IMR-90 (cell line): ENCODE results near the gene RNF151. TPM values are rescaled to one million over a fixed set of nuclear protein-coding genes. Genes with fewer than 3 reads are reported as not detected.
A peak's percentile ranks its signal among the peaks of the same experiment; 100 is the strongest.

Experiments
- ATAC-seq: fragments of 200-7000 bp; cut with Tn5 transposase; 2 replicates; pipeline ENCODE4 v1.9.1; 2020; ENCODE audit warnings: low read depth, mild to moderate bottlenecking, moderate library complexity
- BruUV-seq: library from RNA; stranded (reverse); fragments of 400-500 nt; replicated peaks from 2 replicates; lab custom pipeline; 2021; lab: Mats Ljungman, UMichigan
- CTCF ChIA-PET: fragments of 300-600 bp; formaldehyde crosslinking; extraction: SDS; loops from one replicate; lab custom pipeline; 2021; ENCODE audit warnings: antibody characterized with exemption; lab: Yijun Ruan, JAX
- POLR2A ChIA-PET: fragments of 300-600 bp; sonication (Branson Sonifier 250); formaldehyde crosslinking; loops from one replicate; lab custom pipeline; 2022; ENCODE audit warnings: antibody characterized with exemption; ENCODE audit not compliant: unreplicated experiment; lab: Charles Lee
- DNase-seq: peaks from one replicate; pipeline ENCODE4 v3.0.0; 2013
- H2AFZ ChIP-seq: replicated peaks from 2 replicates; pipeline ENCODE3; 2013; ENCODE audit warnings: low read length, mild to moderate bottlenecking; ENCODE audit not compliant: poor library complexity
- H2AK5ac ChIP-seq: 2 replicates; pipeline ENCODE4 v1.6.1; 2013; ENCODE audit warnings: low read depth, low read length, inconsistent platforms
- H2AK9ac ChIP-seq: replicated peaks from 2 replicates; pipeline ENCODE3; 2013; ENCODE audit warnings: mild to moderate bottlenecking, low read depth, low read length, moderate library complexity; ENCODE audit not compliant: poor library complexity
- H2BK120ac ChIP-seq: 2 replicates; pipeline ENCODE4 v1.6.1; 2013; ENCODE audit warnings: low read depth, low read length, inconsistent platforms
- H2BK15ac ChIP-seq: 3 replicates; pipeline ENCODE4 v1.6.1; 2013; ENCODE audit warnings: low read depth, low read length, inconsistent platforms
- H2BK20ac ChIP-seq: 2 replicates; pipeline ENCODE4 v1.6.1; 2013; ENCODE audit warnings: low read depth, mild to moderate bottlenecking, inconsistent platforms, low read length, moderate library complexity
- H2BK5ac ChIP-seq: 2 replicates; pipeline ENCODE4 v1.6.1; 2013; ENCODE audit warnings: mild to moderate bottlenecking, low read depth, low read length, inconsistent platforms; ENCODE audit not compliant: poor library complexity, severe bottlenecking
- H3K14ac ChIP-seq: replicated peaks from 2 replicates; pipeline ENCODE4 v1.6.1; 2013; ENCODE audit warnings: low read depth, low read length, inconsistent platforms
- H3K18ac ChIP-seq: 2 replicates; pipeline ENCODE4 v1.6.1; 2013; ENCODE audit warnings: low read depth, low read length, control low read depth
- H3K23ac ChIP-seq: 2 replicates; pipeline ENCODE4 v1.6.1; 2013; ENCODE audit warnings: low read depth, low read length, inconsistent platforms
- H3K27ac ChIP-seq: 2 replicates; pipeline ENCODE4 v1.5.1; 2013; ENCODE audit warnings: mild to moderate bottlenecking, control low read depth, low read length; ENCODE audit not compliant: insufficient read depth
- H3K27me3 ChIP-seq: 2 replicates; pipeline ENCODE4 v1.6.1; 2013; ENCODE audit warnings: low read length; ENCODE audit not compliant: control insufficient read depth, insufficient read depth
- H3K36me3 ChIP-seq: 2 replicates; pipeline ENCODE4 v1.6.1; 2013; ENCODE audit warnings: low read length, mixed read lengths; ENCODE audit not compliant: control insufficient read depth, insufficient read depth
- H3K4ac ChIP-seq: 2 replicates; pipeline ENCODE4 v1.6.1; 2013; ENCODE audit warnings: low read depth, low read length, inconsistent platforms
- H3K4me1 ChIP-seq: 2 replicates; pipeline ENCODE4 v1.6.1; 2013; ENCODE audit warnings: low read length, mixed read lengths; ENCODE audit not compliant: control insufficient read depth, insufficient read depth
- H3K4me2 ChIP-seq: 2 replicates; pipeline ENCODE4 v1.6.1; 2013; ENCODE audit warnings: low read depth, mild to moderate bottlenecking, control low read depth, low read length, moderate library complexity
- H3K4me3 ChIP-seq: 2 replicates; pipeline ENCODE4 v1.5.1; 2013; ENCODE audit warnings: low read depth, mild to moderate bottlenecking, control low read depth, low read length, moderate library complexity; ENCODE audit not compliant: insufficient read depth
- H3K56ac ChIP-seq: 2 replicates; pipeline ENCODE4 v1.6.1; 2013; ENCODE audit warnings: low read length, inconsistent platforms; ENCODE audit not compliant: insufficient read depth; ENCODE audit errors: extremely low read depth
- H3K79me1 ChIP-seq, 2 experiments: 2 replicates each; pipeline ENCODE4 v1.6.1; 2013; ENCODE audit warnings: low read length in 2 of 2, inconsistent platforms in 1 of 2, low read depth in 1 of 2
- H3K9ac ChIP-seq: 2 replicates; pipeline ENCODE4 v1.6.1; 2013; ENCODE audit warnings: low read depth, low read length, control low read depth
- H3K9me1 ChIP-seq: 2 replicates; pipeline ENCODE4 v1.6.1; 2013; ENCODE audit warnings: low read length, inconsistent platforms; ENCODE audit not compliant: insufficient read depth
- H3K9me3 ChIP-seq: 2 replicates; pipeline ENCODE4 v1.6.1; 2013; ENCODE audit warnings: low read length; ENCODE audit not compliant: control insufficient read depth, insufficient read depth
- H4K20me1 ChIP-seq: 2 replicates; pipeline ENCODE4 v1.6.1; 2013; ENCODE audit warnings: low read length, inconsistent platforms; ENCODE audit not compliant: insufficient read depth
- H4K5ac ChIP-seq: 2 replicates; pipeline ENCODE4 v1.6.1; 2013; ENCODE audit warnings: mild to moderate bottlenecking, low read depth, low read length, control low read depth
- H4K8ac ChIP-seq, 2 experiments: 2 replicates each; pipeline ENCODE4 v1.6.1; 2013; ENCODE audit warnings: low read depth in 2 of 2, low read length in 2 of 2, control low read depth in 1 of 2, inconsistent platforms in 1 of 2
- H4K91ac ChIP-seq: 2 replicates; pipeline ENCODE4 v1.6.1; 2013; ENCODE audit warnings: low read depth, low read length, inconsistent platforms; ENCODE audit not compliant: insufficient read depth
- BHLHE40 ChIP-seq: fragments of 150-350 bp; IDR thresholded peaks from 2 replicates; pipeline ENCODE4 v1.6.1; 2016; ENCODE audit warnings: mild to moderate bottlenecking, low read depth, low read length
- CHD1 ChIP-seq: IDR thresholded peaks from 2 replicates; pipeline ENCODE4 v1.6.1; 2012; ENCODE audit warnings: low read depth, low read length, improper control_type of control experiment
- CTCF ChIP-seq: conservative IDR thresholded peaks from 2 replicates; pipeline ENCODE4 v1.5.1; 2012; ENCODE audit warnings: mild to moderate bottlenecking, low read depth, low read length, improper control_type of control experiment
- ELK1 ChIP-seq: fragments of 150-350 bp; IDR thresholded peaks from 2 replicates; pipeline ENCODE4 v1.6.1; 2016; ENCODE audit warnings: low read depth, mild to moderate bottlenecking, low read length, moderate library complexity, borderline replicate concordance
- FOS ChIP-seq: fragments of 150-350 bp; IDR thresholded peaks from 2 replicates; pipeline ENCODE4 v1.6.1; 2016; ENCODE audit warnings: low read depth, low read length
- MAFK ChIP-seq: IDR thresholded peaks from 2 replicates; pipeline ENCODE4 v1.6.1; 2012; ENCODE audit warnings: low read depth, low read length, improper control_type of control experiment
- MXI1 ChIP-seq: IDR thresholded peaks from 2 replicates; pipeline ENCODE4 v1.6.1; 2012; ENCODE audit warnings: low read depth, mild to moderate bottlenecking, low read length, moderate library complexity, borderline replicate concordance
- NFE2L2 ChIP-seq: fragments of 150-350 bp; IDR thresholded peaks from 2 replicates; pipeline ENCODE4 v1.6.1; 2016; ENCODE audit warnings: low read depth, mild to moderate bottlenecking, low read length
- POLR2A ChIP-seq: IDR thresholded peaks from 2 replicates; pipeline ENCODE4 v1.6.1; 2012; ENCODE audit warnings: mild to moderate bottlenecking, low read depth, low read length
- RAD21 ChIP-seq: IDR thresholded peaks from 2 replicates; pipeline ENCODE4 v1.6.1; 2012; ENCODE audit warnings: low read length, improper control_type of control experiment
- RCOR1 ChIP-seq: IDR thresholded peaks from 2 replicates; pipeline ENCODE4 v1.6.1; 2012; ENCODE audit warnings: mild to moderate bottlenecking, low read length, improper control_type of control experiment; ENCODE audit not compliant: insufficient replicate concordance
- RFX5 ChIP-seq: IDR thresholded peaks from 2 replicates; pipeline ENCODE4 v1.8.0; 2012; ENCODE audit warnings: low read depth, mild to moderate bottlenecking, low read length, moderate library complexity
- SMC3 ChIP-seq: fragments of 150-350 bp; IDR thresholded peaks from 2 replicates; pipeline ENCODE4 v1.6.1; 2016; ENCODE audit warnings: low read depth, mild to moderate bottlenecking, antibody characterized with exemption, low read length, moderate library complexity
- USF2 ChIP-seq: fragments of 150-350 bp; IDR thresholded peaks from 2 replicates; pipeline ENCODE4 v1.6.1; 2017; ENCODE audit warnings: mild to moderate bottlenecking, antibody characterized with exemption, low read length, low read depth
- WGBS, 2 experiments: methylation state at CpG; one replicate each; pipeline versions ENCODE4 v1.1.5 to v1.1.7; 2013; ENCODE audit warnings: missing lambda C conversion rate in 2 of 2; ENCODE audit not compliant: insufficient read length in 1 of 2; ENCODE audit errors: extremely low coverage in 2 of 2; 5-methylcytosine and 5-hydroxymethylcytosine counted together
- dilution Hi-C: fragments of 300-500 bp; cut with HindIII; formaldehyde crosslinking; loops from one replicate; pipeline ENCODE4 v1.14.3; 2018; ENCODE audit warnings: low sequenced_read_pairs; ENCODE audit not compliant: unreplicated experiment
- in situ Hi-C: fragments of 300-500 bp; cut with MboI; formaldehyde crosslinking; loops from 3 replicates; pipeline ENCODE4 v1.14.3; 2019; ENCODE audit warnings: low sequenced_read_pairs, inconsistent platforms, mixed read lengths
- intact Hi-C: fragments of 100-400 bp; cut with micrococcal nuclease; formaldehyde crosslinking; loops from 2 replicates; pipeline ENCODE4 v1.10.0; 2022
- polyA plus RNA-seq, 3 experiments: library from polyadenylated mRNA; depleted of rRNA; stranded (reverse); fragments of >200 nt; gene quantifications; 2 replicates each; pipeline ENCODE4 v1.2.3, GENCODE V29; 2012; ENCODE audit warnings: low replicate concordance in 1 of 3
- total RNA-seq: library from RNA; depleted of rRNA; stranded (reverse); fragments of >200 nt; gene quantifications from 2 replicates; pipeline ENCODE4 v1.2.3, GENCODE V29; 2012

Gene RNF151
- total and polyA plus RNA-seq, 2 of the 4 experiments (the other 2 are of a cell fraction), result not detected

- H3K18ac ChIP-seq, result no peak within 1 kb of the TSS
- H3K79me1 ChIP-seq, result peaks cover 21 to 29% of the 10 kb centered on the region in 2 experiments
- H2AK9ac ChIP-seq, result peak within 1 kb of the TSS; percentile 95
- DNase-seq (peak; percentile 93), ATAC-seq (peak; percentile 97)
- H3K9me1 ChIP-seq, result peaks cover 9% of the 10 kb centered on the region
- 1% methylated on average over 69 of the region's 109 CpGs; no CpG with 5 or more reads in 1 of the 2 experiments for WGBS, 2 experiments
- H3K4me3 ChIP-seq, result peak within 1 kb of the TSS; percentile 76
- H3K9ac ChIP-seq, result peak within 1 kb of the TSS; percentile 71
- peak within 1 kb of the TSS; percentile 89 for H3K23ac ChIP-seq
- H2BK15ac ChIP-seq, result no peak within 1 kb of the TSS
- H3K4ac ChIP-seq, result peak within 1 kb of the TSS; percentile 30
- H3K4me2 ChIP-seq, result peak within 1 kb of the TSS; percentile 92
- peak within 1 kb of the TSS; percentile 34 for H2AK5ac ChIP-seq
- ChIA-PET POLR2A (no interaction called here), CTCF (interaction anchor here (0.8 kb wide), 1 partner anchor 20 kb away, joined by 3 read pairs; no protein-coding TSS in a partner anchor)
- H4K20me1 ChIP-seq, result no peaks in the 10 kb centered on the region; the same call in none of the 2 replicates
- H4K91ac ChIP-seq, result peak within 1 kb of the TSS; percentile 39
- peak within 1 kb of the TSS; percentile 65 for H3K56ac ChIP-seq
- peak within 1 kb of the TSS; percentile 14 for H2BK5ac ChIP-seq
- H3K14ac ChIP-seq, result peak within 1 kb of the TSS; percentile 85
- peak within 1 kb of the TSS; percentile 22; the same call in 1 of the 2 replicates for H4K5ac ChIP-seq
- H3K27me3 ChIP-seq, result peaks cover 31% of the 10 kb centered on the region; the same call in 1 of the 2 replicates
- BruUV-seq, result no TSS peak
- no peaks in the 10 kb centered on the region for H3K9me3 ChIP-seq
- in situ Hi-C loops, result no loop called here
- H4K8ac ChIP-seq, result peak within 1 kb of the TSS; percentile 29 to 54; a peak in 3 of 4 replicates
- H2BK20ac ChIP-seq, result no peak within 1 kb of the TSS
- peak within 1 kb of the TSS; percentile 30 for H3K27ac ChIP-seq
- peaks cover 8% of the 10 kb centered on the region for H3K4me1 ChIP-seq
- no peak within 1 kb of the TSS for H2BK120ac ChIP-seq
- intact Hi-C loops, result no loop called here
- peaks cover 19% of the 10 kb centered on the region for H3K36me3 ChIP-seq
- dilution Hi-C loops, result no loop called here
- H2AFZ ChIP-seq, result peak within 1 kb of the TSS; percentile 94
- no peak for TF ChIP-seq ELK1
- peak; percentile 7; the same call in 1 of the 2 replicates for TF ChIP-seq RAD21
- TF ChIP-seq RCOR1, result no peak
- TF ChIP-seq BHLHE40, result peak; percentile 61
- TF ChIP-seq RFX5, result no peak
- TF ChIP-seq NFE2L2, result no peak
- TF ChIP-seq CHD1, result no peak
- TF ChIP-seq POLR2A, result peak; percentile 75
- no peak for TF ChIP-seq USF2
- no peak for TF ChIP-seq MAFK
- TF ChIP-seq FOS, result no peak
- no peak; the same call in 1 of the 2 replicates for TF ChIP-seq MXI1
- peak; percentile 54 for TF ChIP-seq CTCF
- TF ChIP-seq SMC3, result peak; percentile 26; the same call in 1 of the 2 replicates
Measured at GRCh38 chr16:1983544-1984346, 17.1 kb downstream of the RNF151 start, which contains the start of gene GFER. Gene GFER, plus strand, starts transcription at chr16:1984193. Its CDS starts 26 bp downstream, at chr16:1984219.
